DMS153 treated with DMSO at 0.1 percent for 48 hours (cell line): ENCODE data around the gene PLET1.

Experiments
- DNase-seq: peaks from one replicate; lab custom pipeline; 2025; ENCODE audit not compliant: unreplicated experiment; lab: John Stamatoyannopoulos, UW

PLET1 gene

GRCh38 chr11:112285841-112286311 is 25.2 kb upstream of the PLET1 start:
- no peak for DNase-seq

GRCh38 chr11:112281726-112282125 is 21.1 kb upstream of the PLET1 start:
- no peak for DNase-seq

GRCh38 chr11:112280268-112281126 is 19.8 kb upstream of the PLET1 start:
- DNase-seq, result peak; percentile 84

GRCh38 chr11:112279901-112280267 is 19.2 kb upstream of the PLET1 start:
- DNase-seq, result no peak

- no peak for DNase-seq
Observed at GRCh38 chr11:112278803-112279202, 18.1 kb upstream of the PLET1 start.

- DNase-seq, result no peak
Observed at GRCh38 chr11:112277941-112278340, 17.3 kb upstream of the PLET1 start.

GRCh38 chr11:112277029-112277428 is 16.4 kb upstream of the PLET1 start:
- no peak for DNase-seq

- DNase-seq, result no peak
Observed at GRCh38 chr11:112274007-112274783, 13.5 kb upstream of the PLET1 start.

- DNase-seq, result no peak
Observed at GRCh38 chr11:112273066-112273465, 12.4 kb upstream of the PLET1 start.

- no peak for DNase-seq
Observed at GRCh38 chr11:112271242-112271641, 10.6 kb upstream of the PLET1 start.

- peak; percentile 15 for DNase-seq
Observed at GRCh38 chr11:112270551-112271180, 10.0 kb upstream of the PLET1 start.

- DNase-seq, result no peak
Observed at GRCh38 chr11:112269139-112269538, 8.5 kb upstream of the PLET1 start.

GRCh38 chr11:112268406-112268805 is 7.7 kb upstream of the PLET1 start:
- no peak for DNase-seq

GRCh38 chr11:112267188-112267591 is 6.5 kb upstream of the PLET1 start:
- DNase-seq, result no peak

GRCh38 chr11:112266410-112266778 is 5.7 kb upstream of the PLET1 start:
- no peak for DNase-seq

GRCh38 chr11:112265659-112266409 is 5.2 kb upstream of the PLET1 start:
- DNase-seq, result no peak

- DNase-seq, result no peak
Observed at GRCh38 chr11:112255067-112255720, 5.5 kb downstream of the PLET1 start.

GRCh38 chr11:112253605-112254242 is 6.9 kb downstream of the PLET1 start:
- DNase-seq, result no peak

GRCh38 chr11:112249871-112250610 is 10.6 kb downstream of the PLET1 start:
- DNase-seq, result no peak
